SH-SY5Y (cell line): ENCODE data around the gene ZDHHC8.

ENCODE experiments used
- GATA2 ChIP-seq: IDR thresholded peaks from 2 replicates; pipeline ENCODE4 v1.6.1; 2011; ENCODE audit warnings: mild to moderate bottlenecking, low read depth, low read length
- GATA3 ChIP-seq: IDR thresholded peaks from 2 replicates; pipeline ENCODE4 v1.6.1; 2011; ENCODE audit warnings: low read depth, mild to moderate bottlenecking, low read length, moderate library complexity

- TF ChIP-seq GATA2 = no peak
- TF ChIP-seq GATA3 = no peak
These were observed 20.9 kb downstream of the ZDHHC8 start for GRCh38 chr22:20152464-20152890.
